Brain pericyte (primary cell): ENCODE measurements around the gene EIPR1.
"Not testable (repeated sequence)": the region's sequence is repeated elsewhere in the genome, so short reads cannot be mapped to it uniquely, and the experiment has no call there.

Experiments used
- DNase-seq: peaks from one replicate; pipeline ENCODE4 v3.0.0-alpha.2; 2012; ENCODE audit warnings: low read depth, low spot score

Gene EIPR1

DNA sequence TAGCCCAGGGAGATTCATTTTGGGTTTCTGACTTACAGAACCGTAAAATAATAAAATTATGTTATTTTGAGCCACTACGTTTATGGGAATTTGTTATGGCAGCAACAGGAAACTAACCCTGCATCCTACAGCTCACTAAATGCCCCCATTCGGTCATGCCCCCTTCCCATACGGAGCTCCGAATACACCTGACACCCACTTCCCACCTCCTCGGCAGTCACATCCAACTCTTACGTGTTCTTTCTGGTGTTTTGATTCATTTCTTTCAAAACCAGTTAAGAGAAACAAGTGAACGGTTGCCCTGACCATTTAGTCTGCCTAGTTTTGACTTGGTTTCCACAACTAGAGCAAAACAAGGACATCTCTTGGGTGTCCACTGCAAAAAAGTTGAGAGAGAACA, 19.7 kb downstream of the EIPR1 start:
- no peak for DNase-seq

DNA sequence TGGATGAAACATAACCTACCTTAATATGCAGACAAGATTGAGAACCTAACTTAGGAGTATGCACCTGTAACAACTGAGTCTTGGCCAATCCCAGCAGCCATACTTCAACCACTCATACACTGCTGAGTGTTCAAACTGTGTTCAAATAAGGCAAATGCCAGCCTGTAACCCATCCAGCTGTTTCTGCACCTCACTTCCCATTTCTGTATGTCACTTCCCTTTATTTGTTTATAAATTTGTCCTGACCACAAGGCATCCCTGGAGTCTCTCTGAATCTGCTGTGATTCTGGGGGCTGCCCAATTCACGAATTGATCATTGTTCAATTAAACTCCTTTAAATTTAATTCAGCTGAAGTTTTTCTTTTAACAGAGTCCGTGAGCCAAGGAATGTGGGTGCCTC, 20.2 kb downstream of the EIPR1 start:
- not testable (repeated sequence) for DNase-seq

DNA sequence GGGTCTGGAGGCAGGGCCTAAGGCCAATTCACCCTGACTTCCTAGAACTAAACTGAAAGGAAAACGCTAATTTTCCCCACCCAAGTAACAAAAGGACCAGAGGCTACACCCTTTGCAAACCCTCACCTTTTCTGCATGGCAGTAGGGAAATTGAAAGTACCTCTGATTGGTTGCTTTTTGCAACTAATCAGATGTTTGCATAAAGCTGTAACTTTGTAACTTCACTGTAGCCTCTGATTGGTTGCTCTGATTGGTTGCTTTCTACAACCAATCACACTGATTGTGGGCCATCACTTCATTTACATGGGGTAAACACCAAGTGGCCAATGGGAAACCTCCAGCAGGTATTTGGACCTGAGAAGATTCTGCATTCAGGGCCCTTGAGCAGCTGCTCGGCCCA, 20.8 kb downstream of the EIPR1 start:
- no peak for DNase-seq

GRCh38 chr2:3355951-3356569, 21.6 kb downstream of the EIPR1 start:
- no peak for DNase-seq

DNA sequence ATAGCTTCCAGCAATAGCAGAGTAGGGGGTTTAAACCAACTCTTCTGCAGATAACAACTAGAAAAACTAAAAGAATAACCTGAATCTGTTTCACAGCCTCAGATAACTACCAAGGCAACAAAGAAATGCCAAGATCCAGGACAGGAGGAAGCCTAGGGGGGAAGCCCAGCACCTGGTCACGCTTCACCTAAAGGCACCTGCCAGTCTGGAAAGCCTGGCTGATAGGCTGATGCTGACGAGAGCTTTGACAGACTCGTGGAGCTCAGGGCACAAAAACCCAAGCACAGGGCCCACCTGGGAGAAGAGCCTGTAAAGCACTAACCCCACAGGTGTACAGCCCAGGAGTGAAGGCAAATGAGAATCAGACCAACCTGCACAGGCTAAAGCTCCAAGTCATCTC, 22.6 kb downstream of the EIPR1 start:
- no peak for DNase-seq

- DNase-seq, result no peak
These were observed 28.4 kb downstream of the EIPR1 start for GRCh38 chr2:3349211-3349693.

- no peak for DNase-seq
These were observed 28.9 kb downstream of the EIPR1 start for GRCh38 chr2:3348767-3349166.

GRCh38 chr2:3345621-3346020, 32.0 kb downstream of the EIPR1 start:
- DNase-seq, result no peak

GRCh38 chr2:3344897-3345296, 32.7 kb downstream of the EIPR1 start:
- no peak for DNase-seq

DNA sequence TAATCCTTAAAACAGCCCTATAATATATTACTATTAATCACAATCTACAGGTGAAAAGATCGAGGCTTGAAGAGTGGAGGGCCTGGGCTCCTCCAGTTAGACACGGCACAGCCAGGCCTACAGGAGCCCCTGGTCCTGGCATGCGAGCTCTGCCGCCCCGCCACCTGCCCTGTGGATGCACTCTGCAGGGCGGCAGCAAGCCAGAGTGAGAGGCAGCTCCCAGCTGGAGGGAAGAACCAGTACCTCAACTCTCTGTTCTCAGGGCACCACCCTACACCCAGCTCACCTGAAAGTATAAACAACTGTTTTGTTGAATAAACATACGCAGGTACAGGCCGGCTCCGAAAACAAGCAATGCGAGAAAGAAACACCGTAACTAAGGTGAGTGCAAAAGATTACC, 34.6 kb downstream of the EIPR1 start:
- DNase-seq, result no peak

GRCh38 chr2:3342324-3342723, 35.3 kb downstream of the EIPR1 start:
- DNase-seq, result no peak

DNA sequence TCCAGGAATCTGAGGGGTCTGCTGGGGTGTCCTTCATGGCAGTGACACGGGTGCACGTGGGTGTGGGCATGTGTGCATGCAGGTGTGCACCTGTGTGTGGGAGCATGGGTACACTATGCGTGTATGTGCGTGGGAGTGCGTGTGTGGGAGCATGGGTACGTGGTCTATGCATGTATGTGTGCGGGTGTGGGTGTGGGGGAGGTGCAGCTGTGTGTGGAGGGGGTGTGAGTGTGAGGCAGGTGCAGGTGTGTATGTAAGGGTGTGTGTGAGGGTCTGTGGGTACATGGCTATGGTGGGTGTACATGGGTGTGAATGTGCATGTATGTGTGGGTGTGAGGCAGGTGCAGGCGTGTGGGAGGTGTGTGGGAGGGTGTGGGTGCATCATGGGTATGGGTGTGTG, 36.3 kb downstream of the EIPR1 start:
- DNase-seq, result no peak

DNA sequence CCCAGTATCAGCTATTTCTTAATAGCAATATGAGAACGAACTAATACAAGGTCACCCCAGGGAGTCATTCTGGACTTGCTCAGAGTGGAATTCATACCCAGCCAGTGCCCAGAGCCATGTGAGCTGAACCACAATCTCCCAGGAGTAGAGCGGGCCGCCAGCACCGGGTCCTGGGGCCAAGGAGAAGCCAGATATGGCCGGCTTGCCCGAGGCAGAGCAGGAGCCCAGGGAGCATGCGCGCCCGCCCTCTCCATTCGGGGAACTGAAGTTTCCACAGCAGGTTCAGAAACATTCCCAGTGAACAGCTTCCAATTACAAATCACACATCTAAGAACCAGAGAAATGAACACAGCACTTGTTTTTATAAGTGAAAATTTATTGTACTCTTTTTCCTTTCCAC, 37.5 kb downstream of the EIPR1 start:
- no peak for DNase-seq

- DNase-seq, result no peak
These were observed 39.3 kb downstream of the EIPR1 start for GRCh38 chr2:3338340-3338739.

DNA sequence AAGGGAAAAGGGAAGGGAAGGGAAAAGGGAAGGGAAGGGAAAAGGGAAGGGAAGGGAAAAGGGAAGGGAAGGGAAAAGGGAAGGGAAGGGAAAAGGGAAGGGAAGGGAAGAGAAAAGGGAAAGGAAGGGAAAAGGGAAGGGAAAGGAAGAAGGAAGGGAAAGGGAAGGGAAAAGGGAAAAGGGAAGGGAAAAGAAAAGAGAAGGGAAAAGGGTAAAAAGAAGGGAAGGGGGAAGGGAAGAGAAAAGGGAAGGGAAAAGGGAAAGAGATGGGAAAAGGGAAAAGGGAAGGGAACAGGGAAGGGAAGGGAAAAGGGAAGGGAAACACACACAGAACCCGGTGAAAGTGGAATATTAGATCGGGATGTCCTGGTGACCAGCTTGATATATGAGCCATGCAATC, 40.8 kb downstream of the EIPR1 start:
- DNase-seq, result no peak

DNA sequence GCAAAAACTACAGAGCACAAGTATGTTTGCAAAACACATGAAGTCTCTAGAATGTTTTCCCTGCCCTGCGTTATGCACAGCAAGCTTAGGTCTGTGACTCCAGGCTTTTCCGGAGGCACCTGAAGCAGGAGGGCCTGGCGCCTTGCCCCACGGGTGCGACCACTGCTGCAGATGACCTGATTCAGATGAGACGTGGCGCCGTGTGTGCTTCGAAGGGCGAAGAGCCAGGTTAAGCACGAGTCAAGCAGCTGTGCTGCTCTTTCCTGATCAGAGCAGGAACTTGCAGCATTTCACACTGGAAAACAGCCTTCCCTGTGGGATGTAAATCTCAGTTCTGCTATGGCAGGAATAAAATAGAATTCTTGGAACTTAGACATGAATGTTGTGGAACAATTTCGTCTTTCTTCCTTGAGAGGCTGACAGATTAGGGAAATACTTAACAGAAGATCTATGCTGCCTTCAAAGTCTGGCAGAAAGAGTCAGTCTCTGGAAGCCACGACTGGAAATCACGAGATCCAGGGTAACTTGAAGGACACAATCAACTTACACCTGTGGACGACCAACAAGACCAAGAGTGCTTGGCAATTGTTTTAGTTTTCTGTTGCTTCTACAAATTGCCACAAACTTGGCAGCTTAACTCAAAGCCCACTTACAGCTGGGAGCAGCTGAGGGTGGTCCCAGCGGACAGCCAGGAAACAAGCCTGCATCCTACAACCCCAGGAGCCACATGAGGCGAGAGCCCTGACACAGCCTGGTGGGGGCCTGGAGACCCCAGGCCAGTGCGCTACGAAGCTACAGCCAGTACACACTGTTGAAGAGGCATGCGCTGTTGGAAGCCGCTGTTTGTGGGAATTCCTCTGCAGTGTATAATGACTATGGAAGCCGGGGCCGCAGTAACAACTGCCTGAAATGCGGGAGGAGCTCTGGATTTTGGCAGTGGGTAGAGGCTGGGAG, 42.9 kb downstream of the EIPR1 start:
- no peak for DNase-seq

GRCh38 chr2:3332133-3332532, 45.5 kb downstream of the EIPR1 start:
- no peak for DNase-seq

DNA sequence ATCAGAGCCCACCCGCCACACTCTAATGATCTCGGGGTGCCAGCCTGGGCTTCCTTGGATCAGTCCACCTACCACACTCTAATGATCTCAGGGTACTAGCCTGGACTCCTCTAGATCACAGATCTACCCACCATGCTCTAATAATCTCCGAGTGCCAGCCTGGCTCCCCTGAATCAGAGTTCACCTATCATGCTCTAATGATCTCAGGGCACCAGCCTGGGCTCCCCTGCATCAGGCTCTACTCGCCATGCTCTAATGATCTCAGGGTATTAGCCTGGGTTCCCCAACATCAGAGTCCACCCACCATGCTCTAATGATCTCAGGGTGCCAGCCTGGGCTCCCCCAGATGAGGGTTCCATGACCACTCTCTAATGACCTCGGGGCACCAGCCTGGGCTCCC, 48.1 kb downstream of the EIPR1 start:
- no peak for DNase-seq

DNA sequence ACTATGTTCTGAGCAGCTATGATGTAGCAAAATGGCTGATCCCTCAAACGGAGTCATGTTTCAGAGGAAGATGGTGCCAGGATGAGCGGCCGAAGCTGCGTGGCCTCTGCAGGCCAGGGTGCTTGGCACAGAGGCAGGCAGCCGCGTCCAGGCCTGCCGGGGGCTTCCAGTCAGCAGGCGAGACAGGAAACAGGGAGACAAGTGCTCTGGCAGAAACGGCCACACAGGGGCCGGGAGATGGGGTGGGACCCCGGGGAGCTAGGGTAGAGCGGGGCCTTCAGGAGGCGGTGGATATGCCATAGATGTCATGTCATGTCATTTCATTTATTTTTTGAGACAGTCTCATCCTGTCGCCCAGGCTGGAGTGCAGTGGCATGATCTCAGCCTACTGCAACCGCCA, 50.7 kb downstream of the EIPR1 start:
- DNase-seq, result no peak

- no peak for DNase-seq
These were observed 51.5 kb downstream of the EIPR1 start for GRCh38 chr2:3326182-3326537.

GRCh38 chr2:3325458-3326181, 52.0 kb downstream of the EIPR1 start:
- DNase-seq, result no peak
